Suprapubic skin (tissue), 4 donors: ENCODE measurements around the gene TAL2.

Experiments
- CTCF ChIP-seq, 2 donors: fragments of 200-600 bp in 1 of 2; fragments of 450-650 bp in 1 of 2; sonication (generic) in 1 of 2; IDR thresholded peaks; one replicate each; pipeline ENCODE4 v1.5.1; 2016 to 2019; ENCODE audit warnings: antibody characterized with exemption in 2 of 2, mild to moderate bottlenecking in 1 of 2, moderate library complexity in 1 of 2
- EP300 ChIP-seq: sonication (generic); formaldehyde crosslinking; IDR thresholded peaks from one replicate; pipeline ENCODE4 v1.6.1; 2017; ENCODE audit warnings: antibody characterized with exemption
- POLR2A ChIP-seq, 2 donors: fragments of 450-650 bp; IDR thresholded peaks; one replicate each; pipeline ENCODE4 v1.6.1; 2017; ENCODE audit warnings: antibody characterized with exemption in 2 of 2, mild to moderate bottlenecking in 2 of 2, moderate library complexity in 2 of 2
- POLR2AphosphoS5 ChIP-seq, 3 donors: sonication (generic); formaldehyde crosslinking; IDR thresholded peaks; one replicate each; pipeline ENCODE4 v1.6.1; 2017; ENCODE audit warnings: antibody characterized with exemption in 3 of 3

GRCh38 chr9:105710638-105711037, 48.4 kb downstream of the TAL2 start:
- TF ChIP-seq CTCF (IDR thresholded peaks at IDR 0.05) (no peak), POLR2AphosphoS5 (IDR thresholded peaks at IDR 0.05) (no peak), POLR2A (IDR thresholded peaks at IDR 0.05) (no peak), EP300 (no peak)
